ENCODE data around the gene CTNNA2.

The CTNNA2 gene

GRCh38 chr2:80247339-80247738 is 734.5 kb downstream of the CTNNA2 start:
- DNase-seq = no peak

- DNase-seq = no peak
These were observed 735.3 kb downstream of the CTNNA2 start for GRCh38 chr2:80248146-80248545.

GRCh38 chr2:80252294-80252986 is 739.6 kb downstream of the CTNNA2 start:
- DNase-seq = no peak

GRCh38 chr2:80255918-80256781 is 743.3 kb downstream of the CTNNA2 start:
- no peak for DNase-seq

- DNase-seq = no peak
These were observed 743.9 kb downstream of the CTNNA2 start for GRCh38 chr2:80256782-80257167.

GRCh38 chr2:80257450-80257849 is 744.6 kb downstream of the CTNNA2 start:
- DNase-seq = no peak

GRCh38 chr2:80258341-80258740 is 745.5 kb downstream of the CTNNA2 start:
- DNase-seq = no peak

- no peak for DNase-seq
These were observed 745.9 kb downstream of the CTNNA2 start for GRCh38 chr2:80258793-80259192.

- no peak for DNase-seq
These were observed 746.4 kb downstream of the CTNNA2 start for GRCh38 chr2:80259292-80259691.

- DNase-seq = no peak
These were observed 753.4 kb downstream of the CTNNA2 start for GRCh38 chr2:80266231-80266630.

- DNase-seq = no peak
These were observed 757.0 kb downstream of the CTNNA2 start for GRCh38 chr2:80269806-80270205.

GRCh38 chr2:80280598-80280997 is 767.7 kb downstream of the CTNNA2 start:
- no peak for DNase-seq

- DNase-seq = no peak
These were observed 768.2 kb downstream of the CTNNA2 start for GRCh38 chr2:80281049-80281448.

GRCh38 chr2:80288576-80288975 is 775.7 kb downstream of the CTNNA2 start:
- DNase-seq = no peak

- DNase-seq = no peak
These were observed 778.8 kb downstream of the CTNNA2 start for GRCh38 chr2:80291656-80292055.

GRCh38 chr2:80292474-80292873 is 779.6 kb downstream of the CTNNA2 start:
- no peak for DNase-seq

GRCh38 chr2:80293039-80293438 is 780.2 kb downstream of the CTNNA2 start:
- no peak for DNase-seq

GRCh38 chr2:80298954-80299353 is 786.1 kb downstream of the CTNNA2 start:
- no peak for DNase-seq

- no peak for DNase-seq
These were observed 786.8 kb downstream of the CTNNA2 start for GRCh38 chr2:80299661-80300060.

- DNase-seq = no peak
These were observed 787.5 kb downstream of the CTNNA2 start for GRCh38 chr2:80300346-80300745.

- no peak for DNase-seq
These were observed 788.1 kb downstream of the CTNNA2 start for GRCh38 chr2:80300954-80301353.

GRCh38 chr2:80302001-80302313 is 789.1 kb downstream of the CTNNA2 start:
- no peak for DNase-seq

GRCh38 chr2:80302314-80303005 is 789.6 kb downstream of the CTNNA2 start:
- no peak for DNase-seq
